HG03045 (cell line): ENCODE results near the gene NAA16.
"Not testable (repeated sequence)": the region's sequence is repeated elsewhere in the genome, so short reads cannot be mapped to it uniquely, and the experiment has no call there.

Experiments used
- ATAC-seq: cut with Tn5 transposase; IDR thresholded peaks from one replicate; pipeline ENCODE4 v1.9.1; 2021; ENCODE audit warnings: mild to moderate bottlenecking, moderate library complexity; ENCODE audit not compliant: unreplicated experiment

The NAA16 gene

GRCh38 chr13:41352935-41353840 lies 42.1 kb downstream of the NAA16 start:
- ATAC-seq, result no peak

- no peak for ATAC-seq
Observed at GRCh38 chr13:41354416-41354815, 43.3 kb downstream of the NAA16 start.

- not testable (repeated sequence) for ATAC-seq
Observed at GRCh38 chr13:41356385-41356648, 45.2 kb downstream of the NAA16 start.

GRCh38 chr13:41356786-41357185 lies 45.7 kb downstream of the NAA16 start:
- ATAC-seq, result no peak

- ATAC-seq, result no peak
Observed at GRCh38 chr13:41361491-41361890, 50.4 kb downstream of the NAA16 start.

GRCh38 chr13:41364043-41364442 lies 53.0 kb downstream of the NAA16 start:
- no peak for ATAC-seq

GRCh38 chr13:41365631-41366030 lies 54.6 kb downstream of the NAA16 start:
- ATAC-seq, result no peak

GRCh38 chr13:41370736-41371135 lies 59.7 kb downstream of the NAA16 start:
- no peak for ATAC-seq

GRCh38 chr13:41377446-41377845 lies 66.4 kb downstream of the NAA16 start:
- ATAC-seq, result no peak

- no peak for ATAC-seq
Observed at GRCh38 chr13:41382431-41382830, 71.4 kb downstream of the NAA16 start.

- no peak for ATAC-seq
Observed at GRCh38 chr13:41383386-41383785, 72.3 kb downstream of the NAA16 start.

- no peak for ATAC-seq
Observed at GRCh38 chr13:41384749-41385503, 73.9 kb downstream of the NAA16 start.

GRCh38 chr13:41386211-41386610 lies 75.1 kb downstream of the NAA16 start:
- ATAC-seq, result no peak

- ATAC-seq, result no peak
Observed at GRCh38 chr13:41387576-41387975, 76.5 kb downstream of the NAA16 start.

GRCh38 chr13:41388143-41388881 lies 77.2 kb downstream of the NAA16 start:
- ATAC-seq, result no peak

GRCh38 chr13:41389580-41389979 lies 78.5 kb downstream of the NAA16 start:
- ATAC-seq, result no peak

GRCh38 chr13:41394166-41394565 lies 83.1 kb downstream of the NAA16 start:
- no peak for ATAC-seq

- ATAC-seq, result no peak
Observed at GRCh38 chr13:41398494-41399170, 87.6 kb downstream of the NAA16 start.

GRCh38 chr13:41401366-41401765 lies 90.3 kb downstream of the NAA16 start:
- ATAC-seq, result no peak

GRCh38 chr13:41402691-41403511 lies 91.8 kb downstream of the NAA16 start:
- no peak for ATAC-seq
